GM12872 (cell line): ENCODE measurements around the gene GAREM1.

Experiments
- CTCF ChIP-seq: IDR thresholded peaks from 3 replicates; pipeline ENCODE4 v1.5.1; 2011; ENCODE audit warnings: low read depth, mild to moderate bottlenecking, low read length, moderate library complexity; ENCODE audit not compliant: insufficient read depth

Gene GAREM1

GRCh38 chr18:32420084-32420750, 50.5 kb downstream of the GAREM1 start:
- TF ChIP-seq CTCF, result no peak

GRCh38 chr18:32418148-32418547, 52.5 kb downstream of the GAREM1 start:
- TF ChIP-seq CTCF, result no peak

GRCh38 chr18:32405588-32405987, 65.1 kb downstream of the GAREM1 start:
- TF ChIP-seq CTCF, result no peak

- no peak for TF ChIP-seq CTCF
These were observed 69.1 kb downstream of the GAREM1 start for GRCh38 chr18:32401621-32402020.

GRCh38 chr18:32393407-32393806, 77.3 kb downstream of the GAREM1 start:
- TF ChIP-seq CTCF, result no peak

GRCh38 chr18:32391126-32391525, 79.6 kb downstream of the GAREM1 start:
- no peak for TF ChIP-seq CTCF

- no peak for TF ChIP-seq CTCF
These were observed 80.8 kb downstream of the GAREM1 start for GRCh38 chr18:32389858-32390257.
